Measurements from ENCODE around the gene DTX3. TPM values are rescaled to one million over a fixed set of nuclear protein-coding genes. Genes with fewer than 3 reads are reported as not detected.
A peak's percentile ranks its signal among the peaks of the same experiment; 100 is the strongest.

DTX3 gene
- total and polyA plus RNA-seq, 2 of the 13 experiments (the other 11 are each of a cell fraction or from before 2014, with no cell fraction given) = 9.0 to 27.2 TPM

DNA sequence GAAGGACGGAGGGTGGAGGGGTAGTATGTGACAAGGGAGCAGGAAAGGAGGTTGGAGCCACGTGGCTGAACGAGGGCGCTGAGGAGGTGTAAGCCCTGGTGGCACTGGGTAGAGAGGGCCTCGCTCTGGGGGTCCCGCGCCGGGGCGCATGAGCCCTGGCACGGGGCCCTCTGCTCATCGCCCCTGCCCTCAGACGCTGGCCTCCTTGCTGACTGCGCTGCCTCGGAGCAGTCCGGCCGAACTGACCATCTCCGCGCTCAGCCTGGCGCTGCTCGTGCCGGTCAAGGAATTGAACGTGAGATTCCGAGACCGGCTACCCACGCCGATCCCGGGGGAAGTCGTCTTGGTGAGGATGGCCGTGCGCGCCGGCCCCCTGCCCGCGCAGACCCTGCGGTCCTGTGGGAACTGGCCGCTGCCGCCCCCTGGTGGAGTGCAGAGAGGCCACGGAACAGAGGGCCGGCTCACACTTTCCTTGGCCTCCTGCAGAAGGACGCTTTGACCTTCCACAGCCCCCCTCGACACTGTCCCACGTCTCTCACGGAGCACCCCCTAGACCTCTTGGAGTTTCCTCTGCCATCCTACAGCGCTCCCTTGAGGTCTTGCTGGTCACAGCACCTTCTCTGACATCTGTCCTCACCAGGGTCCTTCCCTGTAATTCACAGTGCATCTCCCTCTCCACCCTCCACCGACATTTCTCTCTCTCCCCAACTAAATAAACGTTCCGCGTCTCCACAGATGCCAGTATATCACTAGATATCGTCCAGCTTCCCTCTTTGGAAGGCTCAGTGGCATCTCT lies 17.1 kb downstream of the DTX3 start (continued):
- TF ChIP-seq SAP130 (CRISPR knock-in tag; IDR thresholded peaks at IDR 0.05; ENCODE audit: low read depth) (peak; percentile 30; the same call in 1 of the 2 replicates), ADNP (CRISPR knock-in tag; IDR thresholded peaks at IDR 0.05) (no peak), ZNF335 (CRISPR knock-in tag; IDR thresholded peaks at IDR 0.05) (no peak), ATRX (CRISPR knock-in tag; IDR thresholded peaks at IDR 0.05; ENCODE audit: borderline replicate concordance) (no peak), ZNF615 (CRISPR knock-in tag; IDR thresholded peaks at IDR 0.05; ENCODE audit: borderline replicate concordance) (no peak), RARG (CRISPR knock-in tag; IDR thresholded peaks at IDR 0.05; ENCODE audit: low read depth) (no peak), KMT2B (CRISPR knock-in tag; IDR thresholded peaks at IDR 0.05) (peak; percentile 23; the same call in 1 of the 2 replicates), ZNF557 (CRISPR knock-in tag; IDR thresholded peaks at IDR 0.05) (no peak), MED1 (CRISPR knock-in tag; IDR thresholded peaks at IDR 0.05) (peak; percentile 30; the same call in 1 of the 2 replicates), CEBPB (IDR thresholded peaks at IDR 0.05; ENCODE audit: borderline replicate concordance, low read depth, low read length) (no peak), ELF1 (CRISPR knock-in tag; IDR thresholded peaks at IDR 0.05) (no peak), AKAP8 (CRISPR knock-in tag; IDR thresholded peaks at IDR 0.05) (no peak), PHF5A (CRISPR knock-in tag; IDR thresholded peaks at IDR 0.05; ENCODE audit: low read depth, unreplicated experiment) (no peak)
- TF ChIP-seq, protein P1, sequence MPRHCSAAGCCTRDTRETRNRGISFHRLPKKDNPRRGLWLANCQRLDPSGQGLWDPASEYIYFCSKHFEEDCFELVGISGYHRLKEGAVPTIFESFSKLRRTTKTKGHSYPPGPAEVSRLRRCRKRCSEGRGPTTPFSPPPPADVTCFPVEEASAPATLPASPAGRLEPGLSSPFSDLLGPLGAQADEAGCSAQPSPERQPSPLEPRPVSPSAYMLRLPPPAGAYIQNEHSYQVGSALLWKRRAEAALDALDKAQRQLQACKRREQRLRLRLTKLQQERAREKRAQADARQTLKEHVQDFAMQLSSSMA (CRISPR knock-in tag; IDR thresholded peaks at IDR 0.05) = no peak
- TF ChIP-seq, protein P2, sequence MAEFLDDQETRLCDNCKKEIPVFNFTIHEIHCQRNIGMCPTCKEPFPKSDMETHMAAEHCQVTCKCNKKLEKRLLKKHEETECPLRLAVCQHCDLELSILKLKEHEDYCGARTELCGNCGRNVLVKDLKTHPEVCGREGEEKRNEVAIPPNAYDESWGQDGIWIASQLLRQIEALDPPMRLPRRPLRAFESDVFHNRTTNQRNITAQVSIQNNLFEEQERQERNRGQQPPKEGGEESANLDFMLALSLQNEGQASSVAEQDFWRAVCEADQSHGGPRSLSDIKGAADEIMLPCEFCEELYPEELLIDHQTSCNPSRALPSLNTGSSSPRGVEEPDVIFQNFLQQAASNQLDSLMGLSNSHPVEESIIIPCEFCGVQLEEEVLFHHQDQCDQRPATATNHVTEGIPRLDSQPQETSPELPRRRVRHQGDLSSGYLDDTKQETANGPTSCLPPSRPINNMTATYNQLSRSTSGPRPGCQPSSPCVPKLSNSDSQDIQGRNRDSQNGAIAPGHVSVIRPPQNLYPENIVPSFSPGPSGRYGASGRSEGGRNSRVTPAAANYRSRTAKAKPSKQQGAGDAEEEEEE (CRISPR knock-in tag; IDR thresholded peaks at IDR 0.05; ENCODE audit: borderline replicate concordance) = no peak
- TF ChIP-seq, protein P3, sequence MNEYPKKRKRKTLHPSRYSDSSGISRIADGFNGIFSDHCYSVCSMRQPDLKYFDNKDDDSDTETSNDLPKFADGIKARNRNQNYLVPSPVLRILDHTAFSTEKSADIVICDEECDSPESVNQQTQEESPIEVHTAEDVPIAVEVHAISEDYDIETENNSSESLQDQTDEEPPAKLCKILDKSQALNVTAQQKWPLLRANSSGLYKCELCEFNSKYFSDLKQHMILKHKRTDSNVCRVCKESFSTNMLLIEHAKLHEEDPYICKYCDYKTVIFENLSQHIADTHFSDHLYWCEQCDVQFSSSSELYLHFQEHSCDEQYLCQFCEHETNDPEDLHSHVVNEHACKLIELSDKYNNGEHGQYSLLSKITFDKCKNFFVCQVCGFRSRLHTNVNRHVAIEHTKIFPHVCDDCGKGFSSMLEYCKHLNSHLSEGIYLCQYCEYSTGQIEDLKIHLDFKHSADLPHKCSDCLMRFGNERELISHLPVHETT (CRISPR knock-in tag; conservative IDR thresholded peaks at IDR 0.05) = no peak
- TF ChIP-seq, protein P4, sequence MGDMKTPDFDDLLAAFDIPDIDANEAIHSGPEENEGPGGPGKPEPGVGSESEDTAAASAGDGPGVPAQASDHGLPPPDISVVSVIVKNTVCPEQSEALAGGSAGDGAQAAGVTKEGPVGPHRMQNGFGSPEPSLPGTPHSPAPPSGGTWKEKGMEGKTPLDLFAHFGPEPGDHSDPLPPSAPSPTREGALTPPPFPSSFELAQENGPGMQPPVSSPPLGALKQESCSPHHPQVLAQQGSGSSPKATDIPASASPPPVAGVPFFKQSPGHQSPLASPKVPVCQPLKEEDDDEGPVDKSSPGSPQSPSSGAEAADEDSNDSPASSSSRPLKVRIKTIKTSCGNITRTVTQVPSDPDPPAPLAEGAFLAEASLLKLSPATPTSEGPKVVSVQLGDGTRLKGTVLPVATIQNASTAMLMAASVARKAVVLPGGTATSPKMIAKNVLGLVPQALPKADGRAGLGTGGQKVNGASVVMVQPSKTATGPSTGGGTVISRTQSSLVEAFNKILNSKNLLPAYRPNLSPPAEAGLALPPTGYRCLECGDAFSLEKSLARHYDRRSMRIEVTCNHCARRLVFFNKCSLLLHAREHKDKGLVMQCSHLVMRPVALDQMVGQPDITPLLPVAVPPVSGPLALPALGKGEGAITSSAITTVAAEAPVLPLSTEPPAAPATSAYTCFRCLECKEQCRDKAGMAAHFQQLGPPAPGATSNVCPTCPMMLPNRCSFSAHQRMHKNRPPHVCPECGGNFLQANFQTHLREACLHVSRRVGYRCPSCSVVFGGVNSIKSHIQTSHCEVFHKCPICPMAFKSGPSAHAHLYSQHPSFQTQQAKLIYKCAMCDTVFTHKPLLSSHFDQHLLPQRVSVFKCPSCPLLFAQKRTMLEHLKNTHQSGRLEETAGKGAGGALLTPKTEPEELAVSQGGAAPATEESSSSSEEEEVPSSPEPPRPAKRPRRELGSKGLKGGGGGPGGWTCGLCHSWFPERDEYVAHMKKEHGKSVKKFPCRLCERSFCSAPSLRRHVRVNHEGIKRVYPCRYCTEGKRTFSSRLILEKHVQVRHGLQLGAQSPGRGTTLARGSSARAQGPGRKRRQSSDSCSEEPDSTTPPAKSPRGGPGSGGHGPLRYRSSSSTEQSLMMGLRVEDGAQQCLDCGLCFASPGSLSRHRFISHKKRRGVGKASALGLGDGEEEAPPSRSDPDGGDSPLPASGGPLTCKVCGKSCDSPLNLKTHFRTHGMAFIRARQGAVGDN (CRISPR knock-in tag; IDR thresholded peaks at IDR 0.05) = peak; percentile 78
- TF ChIP-seq, protein P5, sequence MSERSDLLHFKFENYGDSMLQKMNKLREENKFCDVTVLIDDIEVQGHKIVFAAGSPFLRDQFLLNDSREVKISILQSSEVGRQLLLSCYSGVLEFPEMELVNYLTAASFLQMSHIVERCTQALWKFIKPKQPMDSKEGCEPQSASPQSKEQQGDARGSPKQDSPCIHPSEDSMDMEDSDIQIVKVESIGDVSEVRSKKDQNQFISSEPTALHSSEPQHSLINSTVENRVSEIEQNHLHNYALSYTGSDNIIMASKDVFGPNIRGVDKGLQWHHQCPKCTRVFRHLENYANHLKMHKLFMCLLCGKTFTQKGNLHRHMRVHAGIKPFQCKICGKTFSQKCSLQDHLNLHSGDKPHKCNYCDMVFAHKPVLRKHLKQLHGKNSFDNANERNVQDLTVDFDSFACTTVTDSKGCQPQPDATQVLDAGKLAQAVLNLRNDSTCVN (CRISPR knock-in tag; IDR thresholded peaks at IDR 0.05; ENCODE audit: borderline replicate concordance) = 0 out of 2 replicates have a peak, but pooled peaks have one; percentile 8
- TF ChIP-seq, protein P6, sequence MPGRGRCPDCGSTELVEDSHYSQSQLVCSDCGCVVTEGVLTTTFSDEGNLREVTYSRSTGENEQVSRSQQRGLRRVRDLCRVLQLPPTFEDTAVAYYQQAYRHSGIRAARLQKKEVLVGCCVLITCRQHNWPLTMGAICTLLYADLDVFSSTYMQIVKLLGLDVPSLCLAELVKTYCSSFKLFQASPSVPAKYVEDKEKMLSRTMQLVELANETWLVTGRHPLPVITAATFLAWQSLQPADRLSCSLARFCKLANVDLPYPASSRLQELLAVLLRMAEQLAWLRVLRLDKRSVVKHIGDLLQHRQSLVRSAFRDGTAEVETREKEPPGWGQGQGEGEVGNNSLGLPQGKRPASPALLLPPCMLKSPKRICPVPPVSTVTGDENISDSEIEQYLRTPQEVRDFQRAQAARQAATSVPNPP (CRISPR knock-in tag; IDR thresholded peaks at IDR 0.05) = no peak

Data from HepG2 (cell line).